ENCODE data around the gene FBXO5. TPM values are rescaled to one million over a fixed set of nuclear protein-coding genes. Genes with fewer than 3 reads are reported as not detected.
A peak's percentile ranks its signal among the peaks of the same experiment; 100 is the strongest.

The FBXO5 gene
- total and polyA plus RNA-seq, 8 donors: 2.2 to 9.4 (median 4.9) TPM; not detected in 1

GRCh38 chr6:152954443-152954842 lies 28.4 kb downstream of the FBXO5 start:
- TF ChIP-seq EP300 (IDR thresholded peaks at IDR 0.05) (no peak), CTCF (IDR thresholded peaks at IDR 0.05) (peak in 1 of 7 experiments; percentile 6)
- no peak for DNase-seq
- Histone ChIP-seq H3K36me3 (no peaks in the 10 kb centered on the region), H3K4me1 (peaks cover 0 to 5% (median 0%) of the 10 kb centered on the region in 4 donors), H3K9me3 (peaks cover 0 to 4% (median 0%) of the 10 kb centered on the region in 4 donors), H3K4me3 (no peak overlapping the region), H3K27ac (no peak overlapping the region), H3K27me3 (peaks cover 0 to 13% (median 7%) of the 10 kb centered on the region in 3 donors)
- intact Hi-C loops (cut with DNase I; ENCODE audit: low total_unique reads): no loop called here
- WGBS, 5 donors: 47 to 66% (median 64%) methylated on average over 3 of the region's 3 CpGs

- Histone ChIP-seq H3K4me1 (peaks cover 0 to 10% (median 2%) of the 10 kb centered on the region in 4 donors), H3K27me3 (peaks cover 0 to 21% (median 8%) of the 10 kb centered on the region in 3 donors), H3K4me3 (no peak overlapping the region), H3K27ac (no peak overlapping the region), H3K9me3 (peaks cover 0 to 4% (median 0%) of the 10 kb centered on the region in 4 donors), H3K36me3 (no peaks in the 10 kb centered on the region)
- WGBS, 5 donors: 55 to 67% (median 64%) methylated on average over 7 of the region's 7 CpGs
- intact Hi-C loops (cut with DNase I; ENCODE audit: low total_unique reads): no loop called here
- no peak for TF ChIP-seq EP300 (IDR thresholded peaks at IDR 0.05)
- peak in 3 of 7 experiments; percentile 19 to 27 (median 21) for TF ChIP-seq CTCF (IDR thresholded peaks at IDR 0.05)
- no peak for TF ChIP-seq POLR2A (IDR thresholded peaks at IDR 0.05)
- no peak for TF ChIP-seq POLR2AphosphoS5 (IDR thresholded peaks at IDR 0.05)
- DNase-seq: peak in 1 of 2 donors; percentile 52
Measured at GRCh38 chr6:152952866-152953509, 29.9 kb downstream of the FBXO5 start.

GRCh38 chr6:152952045-152952444 lies 30.8 kb downstream of the FBXO5 start:
- 3 to 13% (median 7%) methylated on average over 1 of the region's 1 CpG for WGBS, 5 donors
- no peak for DNase-seq
- Histone ChIP-seq H3K9me3 (peaks cover 0 to 4% (median 0%) of the 10 kb centered on the region in 4 donors), H3K27ac (no peak overlapping the region), H3K4me1 (peaks cover 0 to 12% (median 3%) of the 10 kb centered on the region in 4 donors), H3K36me3 (no peaks in the 10 kb centered on the region), H3K27me3 (peaks cover 0 to 21% (median 8%) of the 10 kb centered on the region in 3 donors), H3K4me3 (no peak overlapping the region)
- TF ChIP-seq EP300 (IDR thresholded peaks at IDR 0.05) (no peak), POLR2AphosphoS5 (IDR thresholded peaks at IDR 0.05) (no peak), CTCF (IDR thresholded peaks at IDR 0.05) (no peak), POLR2A (IDR thresholded peaks at IDR 0.05) (no peak)
- intact Hi-C loops (cut with DNase I; ENCODE audit: low total_unique reads): no loop called here

GRCh38 chr6:152950240-152950639 lies 32.6 kb downstream of the FBXO5 start:
- no peak for TF ChIP-seq EP300 (IDR thresholded peaks at IDR 0.05)
- no peak for TF ChIP-seq POLR2AphosphoS5 (IDR thresholded peaks at IDR 0.05)
- TF ChIP-seq CTCF (IDR thresholded peaks at IDR 0.05): no peak
- no peak for TF ChIP-seq POLR2A (IDR thresholded peaks at IDR 0.05)
- no peak overlapping the region for H3K27ac ChIP-seq
- H3K36me3 ChIP-seq: no peaks in the 10 kb centered on the region
- H3K9me3 ChIP-seq: no peaks in the 10 kb centered on the region
- H3K4me1 ChIP-seq: peaks cover 0 to 12% (median 3%) of the 10 kb centered on the region in 4 donors
- intact Hi-C loops (cut with DNase I; ENCODE audit: low total_unique reads): no loop called here
- DNase-seq: no peak
- peaks cover 0 to 21% (median 8%) of the 10 kb centered on the region in 3 donors for H3K27me3 ChIP-seq
- 86 to 90% (median 88%) methylated on average over 3 of the region's 3 CpGs for WGBS, 5 donors
- no peak overlapping the region for H3K4me3 ChIP-seq
